ENCODE results near the gene RECQL5. TPM values are rescaled to one million over a fixed set of nuclear protein-coding genes. Genes with fewer than 3 reads are reported as not detected.

Gene RECQL5
- total RNA-seq, 1 experiment from 2014 or later: 40.0 TPM

DNA sequence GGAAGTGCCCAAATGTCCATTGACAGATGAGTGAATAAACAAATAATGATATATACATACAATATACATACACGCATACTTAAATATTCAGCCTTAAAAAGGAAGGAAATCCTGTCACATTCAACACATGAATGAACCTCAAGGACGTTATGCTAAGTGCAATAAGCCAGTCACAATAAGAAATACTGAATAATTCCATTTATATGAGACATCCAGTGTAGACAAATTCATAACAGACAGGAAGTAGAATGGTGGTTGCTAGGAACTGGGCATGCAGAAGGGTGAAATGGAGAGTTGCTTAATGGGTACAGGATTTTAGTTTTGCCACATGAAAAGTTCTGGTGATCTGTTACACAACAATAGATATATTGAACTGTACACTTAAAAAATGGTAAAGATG lies 45.5 kb upstream of the RECQL5 start:
- no peaks in the 10 kb centered on the region for H3K27me3 ChIP-seq (ENCODE audit: insufficient read depth, low read length)
- H3K9me3 Mint-ChIP-seq: no peaks in the 10 kb centered on the region
- H3K4me1 Mint-ChIP-seq: no peaks in the 10 kb centered on the region
- H2BK20ac ChIP-seq (ENCODE audit: low read depth, low read length, poor library complexity, severe bottlenecking): no peak overlapping the region
- H3K36me3 Mint-ChIP-seq (ENCODE audit: insufficient read depth in 1 of 3, low read depth in 3 of 3): peaks cover under 1 to 14% (median under 1%) of the 10 kb centered on the region in 3 experiments; a peak in 5 of 7 replicates
- no peak overlapping the region for H2BK15ac ChIP-seq (ENCODE audit: low read depth, low read length)
- H4K8ac ChIP-seq (replicated peaks; ENCODE audit: insufficient read length, low read depth, low read length): no peak overlapping the region
- H4K20me1 ChIP-seq (ENCODE audit: control insufficient read depth, insufficient read depth, insufficient read length): no peaks in the 10 kb centered on the region
- H4K5ac ChIP-seq (ENCODE audit: insufficient read length, low read depth, low read length): no peak overlapping the region
- H3K27ac ChIP-seq (ENCODE audit: insufficient read length, low read depth, low read length): no peak overlapping the region
- no peak overlapping the region for H2AK5ac ChIP-seq (ENCODE audit: insufficient read length, low read length)
- H3T11ph ChIP-seq (ENCODE audit: low read length): no peak overlapping the region
- no peak overlapping the region for H2AFZ ChIP-seq (ENCODE audit: low read length)
- no peak overlapping the region for H3K4me2 ChIP-seq (ENCODE audit: insufficient read depth, insufficient read length, low read length)
- H3K23ac ChIP-seq (ENCODE audit: insufficient read length, low read depth, low read length): no peak overlapping the region
- TF ChIP-seq, protein P1, sequence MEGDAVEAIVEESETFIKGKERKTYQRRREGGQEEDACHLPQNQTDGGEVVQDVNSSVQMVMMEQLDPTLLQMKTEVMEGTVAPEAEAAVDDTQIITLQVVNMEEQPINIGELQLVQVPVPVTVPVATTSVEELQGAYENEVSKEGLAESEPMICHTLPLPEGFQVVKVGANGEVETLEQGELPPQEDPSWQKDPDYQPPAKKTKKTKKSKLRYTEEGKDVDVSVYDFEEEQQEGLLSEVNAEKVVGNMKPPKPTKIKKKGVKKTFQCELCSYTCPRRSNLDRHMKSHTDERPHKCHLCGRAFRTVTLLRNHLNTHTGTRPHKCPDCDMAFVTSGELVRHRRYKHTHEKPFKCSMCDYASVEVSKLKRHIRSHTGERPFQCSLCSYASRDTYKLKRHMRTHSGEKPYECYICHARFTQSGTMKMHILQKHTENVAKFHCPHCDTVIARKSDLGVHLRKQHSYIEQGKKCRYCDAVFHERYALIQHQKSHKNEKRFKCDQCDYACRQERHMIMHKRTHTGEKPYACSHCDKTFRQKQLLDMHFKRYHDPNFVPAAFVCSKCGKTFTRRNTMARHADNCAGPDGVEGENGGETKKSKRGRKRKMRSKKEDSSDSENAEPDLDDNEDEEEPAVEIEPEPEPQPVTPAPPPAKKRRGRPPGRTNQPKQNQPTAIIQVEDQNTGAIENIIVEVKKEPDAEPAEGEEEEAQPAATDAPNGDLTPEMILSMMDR (conservative IDR thresholded peaks at IDR 0.05): no peak
- H2BK120ac ChIP-seq (ENCODE audit: low read depth, low read length, poor library complexity, severe bottlenecking): no peak overlapping the region
- no peaks in the 10 kb centered on the region for H3K4me1 ChIP-seq (ENCODE audit: insufficient read depth, low read length)
- no peak overlapping the region for H3K56ac ChIP-seq (ENCODE audit: insufficient read length, low read depth, low read length)
- no peaks in the 10 kb centered on the region for H3K79me2 ChIP-seq (ENCODE audit: insufficient read depth, low read length)
- H3K27ac Mint-ChIP-seq: no peak overlapping the region
- H2BK12ac ChIP-seq (ENCODE audit: insufficient read length, low read depth, low read length): no peak overlapping the region
- no peak overlapping the region for H4K91ac ChIP-seq (ENCODE audit: insufficient read length, low read depth, low read length)
- no CpG with 5 or more reads among the region's 2 CpGs for WGBS (ENCODE audit: extremely low coverage, insufficient read length, low lambda C conversion rate)
- DNase-seq: no peak
- H3K9me3 ChIP-seq (ENCODE audit: control insufficient read depth, low read depth, low read length): no peaks in the 10 kb centered on the region
- peaks cover 4% of the 10 kb centered on the region for H3K27me3 Mint-ChIP-seq (ENCODE audit: low read depth)
- no peak overlapping the region for H3K4me3 Mint-ChIP-seq
- no peak overlapping the region for H3K9ac ChIP-seq (ENCODE audit: extremely low read depth, insufficient read length, low read length)
- no peak overlapping the region for H3K14ac ChIP-seq (ENCODE audit: insufficient read depth, low read length)
- no peak overlapping the region for H2BK5ac ChIP-seq (ENCODE audit: insufficient read length, low read length)
- no peak overlapping the region for H3K18ac ChIP-seq (ENCODE audit: insufficient read length, low read depth, low read length)
- H3K23me2 ChIP-seq (ENCODE audit: insufficient read length, low read depth, low read length, poor library complexity, severe bottlenecking): no peaks in the 10 kb centered on the region
- no peaks in the 10 kb centered on the region for H3K79me1 ChIP-seq (ENCODE audit: insufficient read depth, low read depth, low read length, poor library complexity, severe bottlenecking)
- no peak overlapping the region for H3K4ac ChIP-seq (ENCODE audit: low read depth, low read length)

All from H9 (cell line).